IPS DF 6.9 (cell line): ENCODE measurements around the gene SF3A2.

ENCODE experiments used
- DNase-seq: peaks from one replicate; pipeline ENCODE4 v3.0.0-alpha.2; 2013; ENCODE audit warnings: low read depth, low spot score
- H3K27ac ChIP-seq: one replicate; pipeline ENCODE4 v1.5.1; 2013; ENCODE audit warnings: low read length, control low read depth
- H3K27me3 ChIP-seq: 2 replicates; pipeline ENCODE4 v1.6.1; 2013; ENCODE audit warnings: mild to moderate bottlenecking, low read length; ENCODE audit not compliant: control insufficient read depth, insufficient read depth
- H3K36me3 ChIP-seq: 2 replicates; pipeline ENCODE4 v1.6.1; 2013; ENCODE audit warnings: low read length; ENCODE audit not compliant: control insufficient read depth, insufficient read depth
- H3K4me1 ChIP-seq: 2 replicates; pipeline ENCODE4 v1.6.1; 2013; ENCODE audit warnings: low read length; ENCODE audit not compliant: control insufficient read depth, insufficient read depth
- H3K4me3 ChIP-seq: 2 replicates; pipeline ENCODE4 v1.5.1; 2013; ENCODE audit warnings: mild to moderate bottlenecking, low read length
- H3K9me3 ChIP-seq: 2 replicates; pipeline ENCODE4 v1.6.1; 2013; ENCODE audit warnings: low read length, inconsistent platforms; ENCODE audit not compliant: control insufficient read depth, insufficient read depth
- WGBS: extraction: QIAGEN DNeasy Blood & Tissue Kit; methylation state at CpG from one replicate; pipeline ENCODE4 v1.1.7; 2013; ENCODE audit warnings: mixed read lengths, missing lambda C conversion rate; ENCODE audit not compliant: insufficient read length, insufficient coverage; 5-methylcytosine and 5-hydroxymethylcytosine counted together

The SF3A2 gene

DNA sequence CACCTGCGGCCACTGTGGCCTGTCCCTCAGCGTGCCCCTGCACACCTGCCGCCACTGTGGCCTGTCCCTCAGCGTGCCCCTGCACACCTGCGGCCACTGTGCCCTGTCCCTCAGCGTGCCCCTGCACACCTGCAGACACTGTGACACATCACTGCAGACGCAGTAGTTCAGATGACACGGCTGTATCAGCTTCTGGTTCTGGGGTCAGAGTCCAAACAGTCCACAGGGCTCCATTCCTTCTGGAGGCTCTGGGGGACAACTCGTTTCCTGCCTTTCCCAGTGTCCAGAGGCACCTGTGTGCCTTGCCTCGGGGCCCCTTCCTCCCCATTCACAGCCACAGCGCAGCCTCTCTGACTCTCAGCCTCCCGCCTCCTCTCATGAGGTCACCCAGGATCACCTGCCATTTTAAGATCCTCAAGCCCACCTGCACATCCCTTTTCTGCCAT lies 5.5 kb downstream of the SF3A2 start:
- H3K36me3 ChIP-seq: peaks cover 35% of the 10 kb centered on the region
- H3K4me1 ChIP-seq: no peaks in the 10 kb centered on the region; the same call in 1 of the 2 replicates
- WGBS: no CpG with 5 or more reads among the region's 12 CpGs
- H3K9me3 ChIP-seq: no peaks in the 10 kb centered on the region
- no peak overlapping the region for H3K4me3 ChIP-seq
- no peaks in the 10 kb centered on the region for H3K27me3 ChIP-seq
- no peak for DNase-seq
- H3K27ac ChIP-seq: no peak overlapping the region

DNA sequence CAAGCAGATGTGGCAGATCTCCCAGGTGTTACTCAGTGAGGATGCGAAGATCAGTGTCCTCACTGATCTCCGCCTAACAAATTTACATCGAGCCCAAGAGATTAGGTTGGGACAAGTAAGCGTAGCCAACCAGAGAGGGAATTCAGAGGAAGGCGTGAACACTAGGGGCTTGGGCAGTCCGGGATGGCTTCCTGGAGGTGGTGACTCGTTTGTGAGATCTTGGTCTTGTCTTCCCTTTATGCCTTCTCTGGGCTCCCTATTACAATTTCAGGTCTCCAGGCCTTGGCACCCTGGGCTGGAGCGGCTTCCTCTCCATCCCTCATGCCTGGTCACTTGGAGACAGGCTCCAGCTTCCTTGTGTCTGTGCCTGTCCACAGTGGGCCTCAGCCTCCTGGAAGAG lies 6.2 kb downstream of the SF3A2 start:
- WGBS: no CpG with 5 or more reads among the region's 8 CpGs
- Histone ChIP-seq H3K9me3 (no peaks in the 10 kb centered on the region), H3K27ac (no peak overlapping the region), H3K4me3 (no peak overlapping the region), H3K36me3 (peaks cover 40% of the 10 kb centered on the region), H3K4me1 (no peaks in the 10 kb centered on the region; the same call in 1 of the 2 replicates), H3K27me3 (no peaks in the 10 kb centered on the region)
- no peak for DNase-seq

DNA sequence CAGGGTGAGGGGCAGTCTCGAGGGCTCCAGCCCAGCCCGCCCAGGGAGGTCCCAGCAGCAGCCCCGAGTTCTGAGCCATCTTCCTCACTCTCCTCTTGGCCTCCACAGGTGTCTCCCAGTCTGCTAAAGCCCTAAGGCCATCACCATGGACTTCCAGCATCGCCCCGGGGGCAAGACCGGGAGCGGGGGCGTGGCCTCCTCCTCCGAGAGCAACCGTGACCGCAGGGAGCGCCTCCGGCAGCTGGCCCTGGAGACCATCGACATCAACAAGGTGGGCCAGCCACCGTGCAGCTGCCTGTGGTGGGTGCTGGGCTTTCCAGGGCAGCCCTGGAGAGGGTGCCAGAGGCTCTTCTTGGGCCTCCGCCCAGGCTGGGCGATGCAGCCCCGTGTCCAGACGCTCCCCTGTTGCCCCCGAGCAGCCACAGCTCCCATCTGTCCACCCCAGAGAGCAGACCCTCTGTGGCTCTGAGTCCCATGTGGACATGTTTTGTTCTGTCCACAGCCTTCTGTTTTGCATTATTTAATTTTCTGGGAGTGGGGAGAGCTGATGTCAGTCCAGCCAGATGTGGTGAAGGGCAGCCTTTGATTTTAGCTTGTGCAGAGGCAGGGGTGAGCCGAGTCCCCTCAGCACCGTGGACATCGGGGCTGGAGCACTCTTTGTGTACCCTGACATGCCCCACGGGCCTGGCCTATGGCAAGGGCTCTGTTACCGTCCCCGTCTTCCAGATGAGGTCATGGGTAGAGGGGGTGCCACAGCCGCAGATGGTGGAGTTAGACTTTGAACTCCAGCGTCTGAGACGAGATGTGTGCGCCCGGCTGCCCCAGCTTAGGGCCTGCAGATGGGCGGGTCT lies 6.9 kb downstream of the SF3A2 start:
- Histone ChIP-seq H3K36me3 (peaks cover 40% of the 10 kb centered on the region), H3K4me3 (no peak overlapping the region), H3K4me1 (no peaks in the 10 kb centered on the region; the same call in 1 of the 2 replicates), H3K27me3 (no peaks in the 10 kb centered on the region), H3K9me3 (no peaks in the 10 kb centered on the region), H3K27ac (no peak overlapping the region)
- WGBS: no CpG with 5 or more reads among the region's 32 CpGs
- no peak for DNase-seq

DNA sequence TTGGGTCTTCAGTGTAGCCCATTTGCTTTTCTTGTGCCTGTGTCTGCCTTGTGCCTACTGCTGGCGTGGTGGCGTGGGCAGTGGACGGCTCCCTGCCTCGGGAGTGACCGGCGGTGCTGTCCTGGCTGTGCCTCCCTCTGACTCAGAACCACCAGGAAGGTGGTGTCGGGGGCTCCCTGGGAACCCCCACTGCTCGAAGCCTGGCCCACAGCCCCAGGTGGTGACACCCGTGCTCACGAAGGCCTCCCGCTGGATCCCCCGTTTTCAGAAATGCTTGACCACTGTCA lies 7.4 kb downstream of the SF3A2 start:
- no peaks in the 10 kb centered on the region for H3K4me1 ChIP-seq
- no peaks in the 10 kb centered on the region for H3K27me3 ChIP-seq
- WGBS: no CpG with 5 or more reads among the region's 12 CpGs
- H3K36me3 ChIP-seq: peaks cover 40% of the 10 kb centered on the region
- H3K9me3 ChIP-seq: no peaks in the 10 kb centered on the region
- no peak overlapping the region for H3K27ac ChIP-seq
- DNase-seq: no peak
- H3K4me3 ChIP-seq: no peak overlapping the region

DNA sequence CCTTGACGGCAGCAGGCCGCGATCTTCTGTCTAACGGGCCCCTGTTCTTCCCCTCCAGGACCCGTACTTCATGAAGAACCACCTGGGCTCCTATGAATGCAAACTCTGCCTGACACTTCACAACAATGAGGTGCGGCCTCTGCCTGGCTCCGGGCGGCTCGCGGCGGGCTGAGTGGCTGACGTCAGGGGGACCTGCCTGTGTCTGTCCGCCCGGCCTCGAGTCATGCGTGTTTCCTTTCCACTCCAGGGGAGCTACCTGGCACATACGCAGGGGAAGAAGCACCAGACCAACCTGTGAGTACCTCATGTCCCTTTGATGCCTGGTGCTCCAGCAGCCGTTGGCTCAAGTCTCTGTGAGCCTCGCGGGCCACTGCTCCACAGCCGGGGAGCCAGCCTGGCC lies 7.9 kb downstream of the SF3A2 start:
- Histone ChIP-seq H3K9me3 (no peaks in the 10 kb centered on the region), H3K27ac (no peak overlapping the region), H3K36me3 (peaks cover 40% of the 10 kb centered on the region), H3K27me3 (no peaks in the 10 kb centered on the region), H3K4me3 (no peak overlapping the region), H3K4me1 (no peaks in the 10 kb centered on the region)
- DNase-seq: no peak
- WGBS: no CpG with 5 or more reads among the region's 21 CpGs

DNA sequence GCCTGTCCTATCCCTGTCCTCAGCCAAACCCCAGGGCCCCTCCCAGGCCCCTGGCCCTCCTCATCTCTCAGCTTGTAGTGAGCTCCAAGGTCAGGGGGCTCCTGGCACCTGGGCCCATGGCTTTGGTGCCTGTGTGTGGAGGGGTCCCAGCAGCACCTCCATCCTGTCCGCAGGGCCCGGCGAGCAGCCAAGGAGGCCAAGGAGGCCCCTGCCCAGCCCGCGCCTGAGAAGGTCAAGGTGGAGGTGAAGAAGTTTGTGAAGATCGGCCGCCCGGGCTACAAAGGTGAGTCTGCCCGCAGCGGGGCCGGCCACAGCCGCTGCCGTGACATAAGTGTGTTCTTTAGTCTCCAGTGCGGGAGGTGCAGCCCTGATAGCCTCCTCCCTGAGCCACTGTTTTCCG lies 8.6 kb downstream of the SF3A2 start:
- no CpG with 5 or more reads among the region's 15 CpGs for WGBS
- Histone ChIP-seq H3K27ac (no peak overlapping the region), H3K4me3 (no peak overlapping the region), H3K4me1 (no peaks in the 10 kb centered on the region), H3K27me3 (no peaks in the 10 kb centered on the region; the same call in 1 of the 2 replicates), H3K9me3 (no peaks in the 10 kb centered on the region), H3K36me3 (peaks cover 40% of the 10 kb centered on the region)
- DNase-seq: no peak

DNA sequence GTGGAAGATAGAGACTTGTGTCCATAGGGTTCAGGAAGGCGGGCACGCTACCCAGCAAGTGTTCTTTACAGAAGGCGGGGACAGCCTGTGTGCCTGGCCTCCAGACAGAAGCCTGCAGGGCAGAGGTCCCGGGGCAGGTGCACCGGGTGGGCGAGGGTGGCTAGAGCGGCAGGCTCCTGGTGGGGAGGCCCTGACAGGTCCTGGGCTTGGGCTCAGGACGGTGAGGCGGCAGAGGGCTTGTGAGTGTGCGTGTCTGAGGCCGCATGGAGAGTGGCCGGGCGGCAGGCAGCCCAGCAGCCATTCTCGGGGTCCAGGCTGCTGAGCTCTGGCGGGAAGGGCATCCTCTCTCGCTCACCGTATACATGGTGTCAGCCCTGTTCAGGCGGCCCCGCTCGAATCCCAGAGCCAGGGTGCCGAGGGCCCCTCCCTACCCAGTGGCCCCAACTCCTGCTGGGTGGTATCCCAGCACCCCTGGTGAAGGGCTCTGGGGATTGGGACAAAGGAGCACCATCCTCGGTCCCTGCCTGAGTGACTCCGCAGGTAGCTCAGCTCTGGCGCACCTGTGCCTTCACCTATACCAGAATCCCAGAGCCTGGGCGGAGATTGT lies 9.5 kb downstream of the SF3A2 start:
- no CpG with 5 or more reads among the region's 25 CpGs for WGBS
- Histone ChIP-seq H3K27me3 (peaks cover 2% of the 10 kb centered on the region; the same call in 1 of the 2 replicates), H3K27ac (no peak overlapping the region), H3K9me3 (no peaks in the 10 kb centered on the region), H3K36me3 (peaks cover 40% of the 10 kb centered on the region), H3K4me3 (no peak overlapping the region), H3K4me1 (no peaks in the 10 kb centered on the region)
- no peak for DNase-seq

DNA sequence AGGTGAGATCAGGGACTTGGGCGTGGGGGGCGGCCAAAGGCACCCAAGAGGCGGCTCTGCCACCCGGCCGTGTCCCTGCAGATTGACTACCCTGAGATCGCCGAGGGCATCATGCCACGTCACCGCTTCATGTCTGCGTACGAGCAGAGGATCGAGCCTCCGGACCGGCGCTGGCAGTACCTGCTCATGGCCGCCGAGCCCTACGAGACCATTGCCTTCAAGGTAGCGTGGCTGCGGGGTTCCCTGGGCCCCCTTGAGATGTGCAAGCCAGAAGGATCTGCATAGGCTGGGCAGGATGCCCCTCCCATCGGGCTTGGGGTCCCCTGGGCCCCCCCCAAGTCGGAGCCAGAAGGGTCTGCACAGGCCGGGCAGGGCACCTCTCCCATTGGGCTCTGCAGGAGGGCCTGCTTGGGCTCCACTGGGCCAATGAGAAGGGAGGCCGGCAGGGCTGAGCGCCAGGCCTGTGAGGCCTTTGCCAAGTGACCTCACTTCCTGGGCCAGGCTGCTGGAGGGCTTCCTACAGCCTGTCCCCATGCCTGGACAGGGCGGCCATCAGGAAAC lies 10.3 kb downstream of the SF3A2 start:
- Histone ChIP-seq H3K4me1 (peaks cover 6% of the 10 kb centered on the region), H3K9me3 (no peaks in the 10 kb centered on the region), H3K27ac (no peak overlapping the region), H3K36me3 (peaks cover 40% of the 10 kb centered on the region), H3K27me3 (peaks cover 8% of the 10 kb centered on the region; the same call in 1 of the 2 replicates), H3K4me3 (no peak overlapping the region)
- no CpG with 5 or more reads among the region's 26 CpGs for WGBS
- DNase-seq: no peak

DNA sequence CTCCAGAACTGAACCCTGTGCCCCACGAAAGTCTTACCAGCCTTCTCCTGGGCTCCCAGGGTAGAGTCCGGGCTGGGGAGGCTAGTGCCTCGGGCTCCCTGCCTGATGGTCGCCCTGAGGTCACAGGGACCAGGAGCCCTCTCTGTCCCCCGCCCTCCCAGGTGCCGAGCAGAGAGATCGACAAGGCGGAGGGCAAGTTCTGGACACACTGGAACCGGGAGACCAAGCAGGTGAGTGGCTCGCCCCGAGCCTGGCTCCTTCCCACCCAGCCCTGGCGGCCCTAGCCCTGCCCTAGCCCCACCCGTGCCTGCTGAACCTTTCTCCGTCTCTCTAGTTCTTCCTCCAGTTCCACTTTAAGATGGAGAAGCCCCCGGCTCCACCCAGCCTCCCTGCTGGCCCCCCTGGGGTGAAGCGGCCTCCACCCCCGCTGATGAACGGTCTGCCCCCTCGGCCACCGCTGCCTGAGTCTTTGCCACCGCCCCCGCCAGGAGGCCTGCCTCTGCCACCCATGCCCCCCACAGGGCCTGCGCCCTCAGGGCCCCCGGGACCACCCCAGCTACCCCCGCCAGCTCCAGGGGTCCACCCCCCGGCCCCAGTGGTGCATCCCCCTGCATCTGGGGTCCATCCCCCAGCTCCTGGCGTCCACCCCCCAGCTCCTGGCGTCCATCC lies 10.9 kb downstream of the SF3A2 start:
- Histone ChIP-seq H3K4me1 (peaks cover 7% of the 10 kb centered on the region), H3K4me3 (no peak overlapping the region), H3K36me3 (peaks cover 40% of the 10 kb centered on the region), H3K9me3 (no peaks in the 10 kb centered on the region), H3K27ac (no peak overlapping the region), H3K27me3 (peaks cover 15% of the 10 kb centered on the region; the same call in 1 of the 2 replicates)
- WGBS: no CpG with 5 or more reads among the region's 28 CpGs
- DNase-seq: no peak
